Upper lobe of right lung (tissue), 1 donor: ENCODE measurements around the gene SCYGR6. TPM values are rescaled to one million over a fixed set of nuclear protein-coding genes. Genes with fewer than 3 reads are reported as not detected.
A peak's percentile ranks its signal among the peaks of the same experiment; 100 is the strongest.
"Not testable (repeated sequence)": the region's sequence is repeated elsewhere in the genome, so short reads cannot be mapped to it uniquely, and the experiment has no call there.

ENCODE experiments used
- ATAC-seq: fragments of 200-7000 bp; cut with Tn5 transposase; one replicate; pipeline ENCODE4 v1.9.1; 2020; ENCODE audit warnings: mild to moderate bottlenecking, moderate library complexity
- DNase-seq: peaks from one replicate; pipeline ENCODE4 v3.0.0-alpha.2; 2020
- H3K27ac ChIP-seq: fragments of 200-600 bp; one replicate; pipeline ENCODE4 v1.8.0; 2022
- H3K27me3 ChIP-seq: fragments of 200-600 bp; one replicate; pipeline ENCODE4 v1.8.0; 2022; ENCODE audit warnings: mild to moderate bottlenecking
- H3K36me3 ChIP-seq: fragments of 200-600 bp; one replicate; pipeline ENCODE4 v1.8.0; 2022
- H3K4me1 ChIP-seq: fragments of 200-600 bp; one replicate; pipeline ENCODE4 v1.8.0; 2022
- H3K4me3 ChIP-seq: fragments of 200-600 bp; one replicate; pipeline ENCODE4 v1.8.0; 2022; ENCODE audit warnings: mild to moderate bottlenecking
- H3K9me3 ChIP-seq: fragments of 200-600 bp; one replicate; pipeline ENCODE4 v1.8.0; 2022
- CTCF ChIP-seq: fragments of 200-600 bp; IDR thresholded peaks from one replicate; pipeline ENCODE4 v1.8.0; 2022; ENCODE audit warnings: antibody characterized with exemption
- intact Hi-C: fragments of 100-400 bp; cut with DNase I; formaldehyde crosslinking; loops from one replicate; pipeline ENCODE4 v1.11.0; 2022
- total RNA-seq: library from RNA; stranded (reverse); fragmentation: NEBNext Ultra II Directional; extraction: Animal tissue kit (Norgen Biotek cat#: 25700); gene quantifications from one replicate; pipeline ENCODE4 v1.2.1, GENCODE V29; 2021
- donor health status: DM: no; HTN: yes; CAD: no; lungs with severe emphysema.

Gene SCYGR6
- total RNA-seq, 1 donor from 2014 or later = not detected

- Histone ChIP-seq H3K27me3 (no peaks in the 10 kb centered on the region), H3K4me3 (no peak overlapping the region), H3K4me1 (no peaks in the 10 kb centered on the region), H3K27ac (no peak overlapping the region), H3K36me3 (no peaks in the 10 kb centered on the region), H3K9me3 (no peaks in the 10 kb centered on the region)
- ATAC-seq = peak; percentile 41
- no peak for TF ChIP-seq CTCF
- no peak for DNase-seq
- intact Hi-C loops = no loop called here
These were observed 23.5 kb upstream of the SCYGR6 start for GRCh38 chr2:227748079-227748478.

GRCh38 chr2:227745594-227745993 lies 21.0 kb upstream of the SCYGR6 start, which contains the start of gene SCYGR8:
SCYGR8 (plus strand) TSS chr2:227745894; CDS start chr2:227745894, 0 bp downstream.
- Histone ChIP-seq H3K4me3 (no peak within 1 kb of the TSS), H3K36me3 (no peaks in the 10 kb centered on the region), H3K4me1 (no peaks in the 10 kb centered on the region), H3K27ac (no peak within 1 kb of the TSS), H3K9me3 (no peaks in the 10 kb centered on the region), H3K27me3 (no peaks in the 10 kb centered on the region)
- no peak for ATAC-seq
- no peak for TF ChIP-seq CTCF
- intact Hi-C loops = no loop called here
- DNase-seq = no peak

- H3K27ac ChIP-seq, DNase-seq, H3K4me1 ChIP-seq, H3K9me3 ChIP-seq, H3K4me3 ChIP-seq, H3K27me3 ChIP-seq, ATAC-seq, intact Hi-C loops, H3K36me3 ChIP-seq: not testable (repeated sequence)
These were observed 16.1 kb upstream of the SCYGR6 start for GRCh38 chr2:227740705-227741104.

GRCh38 chr2:227739351-227739750 lies 14.8 kb upstream of the SCYGR6 start:
- TF ChIP-seq CTCF = no peak
- Histone ChIP-seq H3K36me3 (no peaks in the 10 kb centered on the region), H3K27ac (no peak overlapping the region), H3K4me1 (no peaks in the 10 kb centered on the region), H3K27me3 (no peaks in the 10 kb centered on the region), H3K4me3 (no peak overlapping the region), H3K9me3 (no peaks in the 10 kb centered on the region)
- intact Hi-C loops = no loop called here
- ATAC-seq (no peak), DNase-seq (no peak)

- Histone ChIP-seq H3K36me3 (no peaks in the 10 kb centered on the region), H3K9me3 (no peaks in the 10 kb centered on the region), H3K27ac (no peak within 1 kb of the TSS), H3K4me1 (no peaks in the 10 kb centered on the region), H3K27me3 (no peaks in the 10 kb centered on the region), H3K4me3 (no peak within 1 kb of the TSS)
- no peak for TF ChIP-seq CTCF
- DNase-seq = no peak
- no peak for ATAC-seq
- intact Hi-C loops = no loop called here
These were observed 3.5 kb upstream of the SCYGR6 start, which contains the start of gene SCYGR7 for GRCh38 chr2:227728035-227728434. SCYGR7 (plus strand) TSS chr2:227728335; CDS start chr2:227728335, 0 bp downstream.

- H3K27ac ChIP-seq, H3K4me1 ChIP-seq, ATAC-seq, H3K36me3 ChIP-seq, intact Hi-C loops, DNase-seq, H3K27me3 ChIP-seq, H3K9me3 ChIP-seq, H3K4me3 ChIP-seq: not testable (repeated sequence)
These were observed 1.7 kb downstream of the SCYGR6 start for GRCh38 chr2:227722821-227723220.

GRCh38 chr2:227720680-227721079 lies 3.9 kb downstream of the SCYGR6 start:
- no peak for TF ChIP-seq CTCF
- Histone ChIP-seq H3K9me3 (no peaks in the 10 kb centered on the region), H3K4me3 (no peak overlapping the region), H3K36me3 (no peaks in the 10 kb centered on the region), H3K4me1 (no peaks in the 10 kb centered on the region), H3K27ac (no peak overlapping the region), H3K27me3 (no peaks in the 10 kb centered on the region)
- peak; percentile 33 for ATAC-seq
- DNase-seq = no peak
- intact Hi-C loops = no loop called here
